GM12892 (cell line): ENCODE data around the gene BICC1.

ENCODE experiments used
- POLR2A ChIP-seq: IDR thresholded peaks from 2 replicates; pipeline ENCODE4 v1.6.1; 2011; ENCODE audit warnings: low read depth, low read length, control low read depth
- POLR2AphosphoS5 ChIP-seq: IDR thresholded peaks from 2 replicates; pipeline ENCODE4 v1.6.1; 2011; ENCODE audit warnings: low read depth, low read length, control low read depth
- TAF1 ChIP-seq: IDR thresholded peaks from 2 replicates; pipeline ENCODE4 v1.6.1; 2011; ENCODE audit warnings: low read depth, mild to moderate bottlenecking, control low read depth, low read length, borderline replicate concordance

GRCh38 chr10:58632216-58632615, 119.5 kb downstream of the BICC1 start:
- no peak for TF ChIP-seq POLR2A
- no peak for TF ChIP-seq TAF1
- no peak for TF ChIP-seq POLR2AphosphoS5
